GM12892 (cell line): Measurements from ENCODE around the gene ZNF586. TPM values are rescaled to one million over a fixed set of nuclear protein-coding genes. Genes with fewer than 3 reads are reported as not detected.
"Not testable (repeated sequence)": the region's sequence is repeated elsewhere in the genome, so short reads cannot be mapped to it uniquely, and the experiment has no call there.

Experiments used
- DNase-seq: peaks from one replicate; pipeline ENCODE4 v3.0.0; 2011; ENCODE audit not compliant: insufficient read length
- FAIRE-seq: peaks from 2 replicates; lab custom pipeline; 2011; peaks lifted over from hg19 to GRCh38; lab: Jason Lieb, UNC
- POLR2A ChIP-seq: IDR thresholded peaks from 2 replicates; pipeline ENCODE4 v1.6.1; 2011; ENCODE audit warnings: low read depth, low read length, control low read depth
- POLR2AphosphoS5 ChIP-seq: IDR thresholded peaks from 2 replicates; pipeline ENCODE4 v1.6.1; 2011; ENCODE audit warnings: low read depth, low read length, control low read depth
- TAF1 ChIP-seq: IDR thresholded peaks from 2 replicates; pipeline ENCODE4 v1.6.1; 2011; ENCODE audit warnings: low read depth, mild to moderate bottlenecking, control low read depth, low read length, borderline replicate concordance
- polyA plus RNA-seq: library from polyadenylated mRNA; unstranded; fragments of >200 nt; gene quantifications from one replicate; pipeline ENCODE4 v1.2.1, GENCODE V29; 2012; ENCODE audit warnings: missing spikeins, inconsistent platforms; ENCODE audit not compliant: missing spikeins

Gene ZNF586
- 11.7 TPM for polyA plus RNA-seq

GRCh38 chr19:57769345-57770131, at the start of gene ZNF586:
ZNF586 (plus strand) TSS chr19:57769676; CDS start chr19:57769843, 167 bp downstream.
- FAIRE-seq (peak; percentile 99), DNase-seq (peak; percentile 95)

GRCh38 chr19:57719901-57720519, 49.5 kb upstream of the ZNF586 start:
- TF ChIP-seq POLR2AphosphoS5 = no peak
- no peak for TF ChIP-seq TAF1
- no peak for TF ChIP-seq POLR2A
- FAIRE-seq (no peak), DNase-seq (no peak)

More at GRCh38 chr19:57769345-57770131, at the start of gene ZNF586:
- peak; percentile 90 for TF ChIP-seq POLR2AphosphoS5
- TF ChIP-seq POLR2A = peak; percentile 89
- TF ChIP-seq TAF1 = peak; percentile 32; the same call in 1 of the 2 replicates

GRCh38 chr19:57720878-57721277, 48.6 kb upstream of the ZNF586 start:
- DNase-seq = no peak
- no peak for FAIRE-seq
- no peak for TF ChIP-seq POLR2A
- no peak for TF ChIP-seq TAF1
- no peak for TF ChIP-seq POLR2AphosphoS5

GRCh38 chr19:57738320-57738719, 31.2 kb upstream of the ZNF586 start:
- not testable (repeated sequence) for FAIRE-seq, DNase-seq

- not testable (repeated sequence) for DNase-seq, FAIRE-seq
These were observed 30.7 kb upstream of the ZNF586 start for GRCh38 chr19:57738770-57739169.

- peak; percentile 99 for FAIRE-seq
- peak; percentile 75 for DNase-seq
- peak; percentile 85 for TF ChIP-seq POLR2A
- peak; percentile 88 for TF ChIP-seq POLR2AphosphoS5
- TF ChIP-seq TAF1 = peak; percentile 78; the same call in 1 of the 2 replicates
These were observed 22.6 kb upstream of the ZNF586 start, which contains the start of gene ZNF776 for GRCh38 chr19:57746580-57747471. ZNF776 (plus strand) TSS chr19:57746815; CDS start chr19:57747059, 244 bp downstream.

GRCh38 chr19:57747472-57747807, 22.0 kb upstream of the ZNF586 start:
- no peak for TF ChIP-seq TAF1
- no peak for TF ChIP-seq POLR2A
- TF ChIP-seq POLR2AphosphoS5 = no peak

GRCh38 chr19:57748029-57748428, 21.4 kb upstream of the ZNF586 start:
- TF ChIP-seq TAF1 (no peak), POLR2A (no peak), POLR2AphosphoS5 (no peak)
- FAIRE-seq = no peak
- DNase-seq = no peak

More at GRCh38 chr19:57747472-57747807, 22.0 kb upstream of the ZNF586 start:
- FAIRE-seq (no peak), DNase-seq (no peak)

GRCh38 chr19:57754091-57754673, 15.3 kb upstream of the ZNF586 start:
- TF ChIP-seq POLR2AphosphoS5 = no peak
- no peak for TF ChIP-seq POLR2A
- no peak for TF ChIP-seq TAF1
- FAIRE-seq = no peak
- DNase-seq = no peak

- FAIRE-seq = no peak
- no peak for DNase-seq
- TF ChIP-seq TAF1 = no peak
- no peak for TF ChIP-seq POLR2A
- TF ChIP-seq POLR2AphosphoS5 = no peak
These were observed 14.4 kb upstream of the ZNF586 start for GRCh38 chr19:57755031-57755430.

GRCh38 chr19:57757941-57758340, 11.5 kb upstream of the ZNF586 start:
- DNase-seq (no peak), FAIRE-seq (no peak)
- no peak for TF ChIP-seq POLR2AphosphoS5
- TF ChIP-seq POLR2A = no peak
- no peak for TF ChIP-seq TAF1
